Stimulated activated effector memory CD8-positive, alpha-beta T cell treated with anti-CD3 and anti-CD28 coated beads, Interleukin-12 subunit alpha, Interleukin-12 subunit beta, amount 100 ng/mL, for 72 hours (primary cell): ENCODE results near the gene GYPB.
"Not testable (repeated sequence)": the region's sequence is repeated elsewhere in the genome, so short reads cannot be mapped to it uniquely, and the experiment has no call there.

Source experiments
- ATAC-seq: fragments of 150-1000 bp; cut with Tn5 transposase; 2 replicates; pipeline ENCODE4 v1.10.0; 2021
- DNase-seq, 2 donors: peaks; one replicate each; pipeline ENCODE4 v3.0.0; 2021 to 2022; ENCODE audit warnings: low spot score in 2 of 2
- H3K27ac Mint-ChIP-seq: one replicate; pipeline ENCODE4 v1.8.0; 2022; ENCODE audit warnings: mild to moderate bottlenecking, mixed read lengths
- H3K36me3 Mint-ChIP-seq: one replicate; pipeline ENCODE4 v1.8.0; 2022; ENCODE audit warnings: mild to moderate bottlenecking, mixed read lengths
- H3K4me1 Mint-ChIP-seq: one replicate; pipeline ENCODE4 v1.8.0; 2022; ENCODE audit warnings: mixed read lengths
- H3K4me3 Mint-ChIP-seq: one replicate; pipeline ENCODE4 v1.8.0; 2022; ENCODE audit warnings: mild to moderate bottlenecking, mixed read lengths
- H3K9me3 Mint-ChIP-seq: one replicate; pipeline ENCODE4 v1.8.0; 2022; ENCODE audit warnings: mixed read lengths

The GYPB gene

DNA sequence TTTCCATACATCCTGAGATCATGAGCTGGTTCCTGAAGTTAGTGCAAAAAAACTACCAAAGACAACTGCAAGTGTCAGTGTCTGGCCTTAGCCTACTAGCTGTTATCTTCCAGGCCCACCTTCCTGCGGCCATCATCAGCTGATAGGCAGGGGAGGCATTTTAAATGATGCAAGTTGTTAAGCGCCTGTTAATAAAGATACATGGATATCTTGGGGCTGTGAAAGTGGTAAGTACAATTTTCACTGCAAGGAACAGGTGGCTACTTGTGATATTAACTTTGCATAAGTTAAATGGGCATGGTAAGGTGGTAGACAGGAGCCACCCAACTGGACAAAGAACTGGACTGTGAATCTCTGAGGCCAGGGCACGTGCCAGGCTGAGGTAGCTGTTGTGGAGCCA, at the start of gene GYPB:
TSS of gene GYPB (minus strand) at position 104 of the 400 bp plus-strand sequence. CDS start at position 11, 93 bp downstream.
- H3K9me3 Mint-ChIP-seq, H3K27ac Mint-ChIP-seq, H3K4me3 Mint-ChIP-seq, H3K36me3 Mint-ChIP-seq, DNase-seq, H3K4me1 Mint-ChIP-seq, ATAC-seq: not testable (repeated sequence)

DNA sequence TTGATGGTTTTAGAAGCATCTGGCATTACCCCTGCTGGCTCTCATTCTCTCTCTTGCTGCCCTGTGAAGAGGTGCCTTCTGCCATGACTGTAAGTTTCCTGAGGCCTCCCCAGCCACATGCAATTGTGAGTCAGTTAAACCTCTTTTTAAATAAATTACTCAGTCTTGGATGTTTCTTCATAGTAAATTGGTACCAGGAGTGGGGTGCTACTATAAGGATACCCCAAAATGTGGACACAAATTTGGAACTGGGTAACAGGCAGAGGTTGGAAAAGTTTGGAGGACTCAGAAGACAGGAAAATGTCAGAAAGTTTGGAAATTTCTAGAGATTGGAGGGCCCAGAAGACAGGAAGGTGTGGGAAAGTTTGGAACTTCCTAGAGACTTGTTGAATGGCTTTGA, 42.4 kb upstream of the GYPB start:
- H3K9me3 Mint-ChIP-seq, result peaks cover 11% of the 10 kb centered on the region

DNA sequence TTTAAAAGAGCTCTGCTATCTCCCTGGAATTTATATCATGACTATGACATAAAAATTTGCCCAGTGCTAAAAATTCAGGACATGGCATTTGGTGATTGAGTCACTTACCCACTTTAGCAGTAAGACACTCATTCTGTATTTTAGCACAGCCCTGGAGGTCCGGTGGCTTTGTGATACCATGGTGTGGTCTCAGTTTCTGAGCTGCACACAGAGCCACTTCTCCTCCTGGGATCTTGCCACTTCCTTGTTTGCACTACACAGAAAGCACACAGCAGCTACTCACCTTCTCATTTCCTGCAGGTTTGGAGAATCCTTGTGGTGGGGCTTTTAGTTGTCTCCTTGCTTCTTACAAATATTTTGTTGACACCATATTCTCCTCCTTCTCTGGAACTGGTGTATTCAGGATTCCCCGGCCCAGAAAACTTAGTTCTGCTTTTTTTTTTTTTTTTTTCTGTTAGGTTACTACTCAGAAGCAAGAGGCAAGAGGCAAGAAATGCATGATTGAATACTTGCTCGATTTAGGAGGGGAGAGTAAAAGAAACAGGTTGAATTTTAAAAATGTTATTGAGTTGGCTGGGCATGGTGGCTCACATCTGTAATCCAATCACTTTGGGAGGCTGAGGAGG, 41.2 kb upstream of the GYPB start:
- not testable (repeated sequence) for H3K4me1 Mint-ChIP-seq, H3K36me3 Mint-ChIP-seq, H3K4me3 Mint-ChIP-seq, ATAC-seq, H3K27ac Mint-ChIP-seq, DNase-seq
- peaks cover 11% of the 10 kb centered on the region for H3K9me3 Mint-ChIP-seq

More for the DNA sequence above, 42.4 kb upstream of the GYPB start:
- H3K4me1 Mint-ChIP-seq, ATAC-seq, DNase-seq, H3K36me3 Mint-ChIP-seq, H3K4me3 Mint-ChIP-seq, H3K27ac Mint-ChIP-seq: not testable (repeated sequence)

DNA sequence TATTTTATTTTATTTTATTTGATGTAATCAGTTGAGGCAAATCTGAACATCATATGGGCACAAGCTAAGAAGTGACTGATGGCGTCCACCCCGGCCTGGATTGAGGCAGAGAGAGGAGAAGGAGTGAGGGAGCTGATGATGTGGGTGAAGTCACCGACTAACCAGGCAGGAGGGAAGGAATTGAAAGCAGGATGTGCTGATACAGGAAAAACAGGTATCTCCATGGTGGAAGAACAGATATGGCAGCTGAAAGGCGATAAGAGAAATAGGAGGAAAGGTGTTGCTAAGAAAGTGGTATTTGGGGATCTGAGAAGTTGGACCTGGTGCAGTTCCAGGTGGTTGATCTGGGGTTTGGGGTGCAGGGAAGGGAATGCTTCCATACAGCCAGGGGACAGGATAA, 37.6 kb upstream of the GYPB start:
- ATAC-seq (no peak), DNase-seq (no peak)
- Mint-ChIP-seq H3K4me1 (no peaks in the 10 kb centered on the region), H3K36me3 (no peaks in the 10 kb centered on the region), H3K9me3 (peaks cover 9% of the 10 kb centered on the region), H3K4me3 (no peak overlapping the region), H3K27ac (no peak overlapping the region)

DNA sequence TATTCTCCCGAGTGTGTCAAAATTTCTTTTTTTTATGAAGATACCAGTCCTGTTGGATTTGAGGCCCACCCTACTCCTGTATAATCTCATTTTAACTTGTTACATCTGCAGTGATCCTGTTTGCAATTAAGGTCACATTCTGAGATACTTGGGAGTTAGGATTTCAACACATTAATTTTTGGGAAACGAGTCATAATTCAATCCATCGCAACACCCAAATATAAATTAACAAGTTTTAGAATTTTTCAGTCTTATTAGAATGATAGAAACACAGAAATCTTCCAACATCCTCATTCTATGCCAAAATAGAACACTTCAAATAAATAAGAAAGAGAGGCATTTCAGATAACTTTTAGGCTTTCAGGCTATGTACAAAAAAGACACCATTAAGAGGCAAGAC, 36.2 kb upstream of the GYPB start:
- not testable (repeated sequence) for H3K4me3 Mint-ChIP-seq, H3K27ac Mint-ChIP-seq, DNase-seq, ATAC-seq, H3K9me3 Mint-ChIP-seq, H3K36me3 Mint-ChIP-seq, H3K4me1 Mint-ChIP-seq

DNA sequence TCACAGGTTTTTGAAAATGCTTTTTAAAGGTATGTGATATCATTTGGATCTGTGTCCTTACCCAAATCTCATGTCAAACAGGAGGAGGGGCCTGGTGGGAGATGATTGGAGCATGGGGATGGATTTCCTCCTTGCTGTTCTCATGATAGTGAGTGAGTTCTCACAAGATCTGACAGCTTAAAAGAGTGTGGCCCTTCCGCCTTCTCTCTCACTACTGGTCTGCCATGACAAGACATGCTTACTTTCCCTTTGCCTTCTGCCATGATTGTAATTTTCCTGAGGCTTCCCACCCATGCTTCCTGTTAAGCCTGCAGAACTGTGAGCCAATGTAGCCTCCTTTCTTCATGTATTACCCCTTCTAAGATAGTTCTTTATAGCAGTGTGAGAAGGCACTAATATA, 32.3 kb upstream of the GYPB start:
- not testable (repeated sequence) for H3K9me3 Mint-ChIP-seq, ATAC-seq, H3K4me1 Mint-ChIP-seq, H3K36me3 Mint-ChIP-seq, DNase-seq, H3K4me3 Mint-ChIP-seq, H3K27ac Mint-ChIP-seq

DNA sequence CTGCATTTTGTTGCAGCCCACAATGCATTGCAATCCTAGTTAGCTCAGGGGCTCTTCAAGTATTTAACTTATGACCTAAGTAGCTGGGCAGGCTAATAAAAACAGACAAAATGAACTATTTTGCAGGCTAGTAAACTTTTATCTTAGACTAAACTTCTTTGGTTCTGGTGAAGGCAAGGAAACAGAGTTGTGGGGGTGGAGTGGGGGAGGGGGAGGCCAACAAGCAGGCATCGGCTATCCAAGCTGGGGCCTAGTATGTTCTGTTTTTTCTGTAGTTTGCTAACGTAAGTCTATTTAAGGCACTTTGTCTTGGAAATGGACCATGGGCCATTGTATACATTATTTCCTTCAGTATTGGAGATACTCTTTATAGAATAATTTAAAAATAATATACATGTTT, 31.5 kb upstream of the GYPB start:
- H3K9me3 Mint-ChIP-seq, ATAC-seq, H3K4me3 Mint-ChIP-seq, H3K36me3 Mint-ChIP-seq, H3K27ac Mint-ChIP-seq, H3K4me1 Mint-ChIP-seq, DNase-seq: not testable (repeated sequence)

DNA sequence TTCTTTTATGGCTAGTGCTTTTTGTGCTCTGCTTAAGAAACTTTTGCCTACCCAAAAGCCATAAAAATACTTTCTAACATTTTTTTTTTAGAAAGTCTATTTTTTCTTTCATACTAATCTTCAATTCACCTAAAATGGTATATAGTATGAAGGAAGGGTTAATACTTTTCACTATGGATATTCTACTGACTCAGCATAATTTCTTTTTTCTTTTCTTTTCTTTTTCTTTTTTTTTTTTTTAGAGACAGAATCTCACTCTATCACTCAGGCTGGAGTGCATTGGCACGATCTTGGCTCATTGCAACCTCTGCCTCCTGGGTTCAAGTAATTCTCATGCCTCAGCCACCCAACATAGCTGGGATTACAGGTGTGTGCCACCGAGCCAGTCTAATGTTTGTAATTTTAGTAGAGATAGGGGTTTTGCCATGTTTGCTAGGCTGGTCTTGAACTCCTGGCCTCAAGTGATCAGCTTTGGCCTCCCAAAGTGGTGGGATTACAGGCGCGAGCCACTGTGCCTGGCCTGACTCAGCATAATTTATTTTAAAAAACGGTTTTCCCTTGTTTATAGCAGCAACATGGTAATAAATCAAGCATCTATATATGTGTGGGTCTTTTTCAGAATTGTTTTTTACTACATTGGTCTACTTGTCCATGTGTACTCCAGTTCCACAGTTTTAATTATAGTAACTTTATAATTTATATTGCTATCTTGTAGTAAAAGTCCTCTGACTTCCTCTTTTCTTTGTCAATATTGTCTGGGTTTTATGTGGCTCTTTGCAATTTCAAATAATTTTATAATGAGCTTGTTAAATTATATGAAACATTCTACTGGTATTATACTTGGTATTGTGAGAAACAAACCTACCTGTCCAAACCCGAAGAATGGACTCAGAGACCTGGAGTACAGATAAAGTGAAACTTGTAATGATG, 30.6 kb upstream of the GYPB start:
- not testable (repeated sequence) for ATAC-seq, DNase-seq, H3K36me3 Mint-ChIP-seq, H3K4me3 Mint-ChIP-seq, H3K4me1 Mint-ChIP-seq, H3K9me3 Mint-ChIP-seq, H3K27ac Mint-ChIP-seq

DNA sequence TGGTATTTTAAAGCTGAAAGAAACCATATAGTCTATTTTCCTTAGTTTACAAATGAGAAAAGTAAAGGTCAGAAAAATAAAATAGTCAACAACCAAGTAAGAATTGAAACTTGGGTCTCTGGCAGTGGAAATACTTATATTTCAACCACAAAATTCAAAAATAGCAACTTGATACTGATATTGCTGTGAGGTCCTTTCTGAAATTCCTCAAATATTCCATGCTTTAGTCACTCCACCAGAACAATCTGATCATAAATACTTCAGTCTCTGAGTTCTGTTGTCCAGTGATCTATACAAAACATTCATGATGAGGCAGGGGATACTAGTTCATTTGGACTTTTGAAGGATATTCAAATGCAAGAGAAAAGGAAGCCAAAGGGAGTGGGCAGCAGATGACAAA, 25.8 kb upstream of the GYPB start:
- not testable (repeated sequence) for H3K4me3 Mint-ChIP-seq, ATAC-seq

DNA sequence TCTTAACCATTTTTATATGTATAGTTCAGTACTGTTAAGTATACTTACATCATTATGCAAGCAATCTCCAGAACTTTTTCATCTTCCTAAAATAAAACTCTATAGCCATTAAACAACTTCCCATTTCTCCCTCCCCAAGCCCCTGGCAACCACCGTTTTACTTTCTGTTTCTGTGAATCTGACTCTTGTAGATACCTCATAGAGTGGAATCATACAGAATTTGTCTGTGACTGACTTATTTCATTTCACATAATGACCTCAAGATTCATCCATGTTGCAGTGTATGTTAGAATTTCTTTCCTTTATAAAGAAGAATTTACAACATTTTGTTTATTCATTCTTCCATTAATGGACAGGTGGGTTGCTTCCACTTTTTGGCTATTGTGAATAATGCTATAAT, 13.4 kb upstream of the GYPB start:
- not testable (repeated sequence) for H3K9me3 Mint-ChIP-seq, ATAC-seq, H3K4me3 Mint-ChIP-seq, DNase-seq, H3K36me3 Mint-ChIP-seq, H3K4me1 Mint-ChIP-seq, H3K27ac Mint-ChIP-seq

More for the DNA sequence above, 25.8 kb upstream of the GYPB start:
- H3K27ac Mint-ChIP-seq, H3K4me1 Mint-ChIP-seq, H3K9me3 Mint-ChIP-seq, DNase-seq, H3K36me3 Mint-ChIP-seq: not testable (repeated sequence)

DNA sequence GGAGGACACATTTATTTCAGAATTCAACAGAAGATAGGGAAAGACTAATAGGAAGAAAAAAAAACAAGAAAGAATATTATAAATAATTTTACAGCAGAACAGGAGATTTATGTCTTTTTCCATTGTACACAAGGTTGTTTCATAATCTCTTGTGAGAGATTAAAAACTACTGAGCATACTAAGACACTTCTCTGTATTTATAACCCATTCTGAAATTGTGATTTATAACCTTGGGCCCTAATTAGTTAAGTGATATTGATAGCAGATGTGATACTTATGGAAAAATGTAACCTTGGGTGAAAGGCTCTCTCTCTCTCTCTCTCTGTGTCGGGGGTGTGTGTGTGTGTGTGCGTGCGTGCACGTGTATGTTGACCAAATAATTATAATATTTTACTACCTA, 12.7 kb upstream of the GYPB start:
- H3K4me3 Mint-ChIP-seq, H3K36me3 Mint-ChIP-seq, H3K27ac Mint-ChIP-seq, H3K9me3 Mint-ChIP-seq, DNase-seq, ATAC-seq, H3K4me1 Mint-ChIP-seq: not testable (repeated sequence)

DNA sequence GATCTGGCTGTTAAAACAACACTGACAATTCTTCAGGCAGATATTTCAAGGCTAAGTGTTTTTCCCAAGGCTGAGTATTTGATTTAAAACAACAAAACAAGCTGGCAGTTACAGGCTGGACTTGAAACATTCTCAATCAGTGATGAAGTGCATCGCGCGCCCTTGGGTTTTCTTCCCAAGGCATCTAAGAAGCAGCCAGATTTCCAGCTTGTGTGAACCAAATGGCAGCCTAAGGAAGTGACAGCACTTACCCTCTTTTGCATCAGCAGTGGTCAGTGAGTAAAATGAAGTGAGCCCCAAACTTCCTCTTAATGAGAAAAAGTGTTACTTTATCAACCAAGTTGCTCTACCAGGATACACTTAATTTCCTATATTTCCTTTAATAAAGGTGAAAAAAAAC, 12.2 kb upstream of the GYPB start:
- not testable (repeated sequence) for H3K27ac Mint-ChIP-seq, H3K4me3 Mint-ChIP-seq, DNase-seq, ATAC-seq, H3K4me1 Mint-ChIP-seq, H3K36me3 Mint-ChIP-seq, H3K9me3 Mint-ChIP-seq

DNA sequence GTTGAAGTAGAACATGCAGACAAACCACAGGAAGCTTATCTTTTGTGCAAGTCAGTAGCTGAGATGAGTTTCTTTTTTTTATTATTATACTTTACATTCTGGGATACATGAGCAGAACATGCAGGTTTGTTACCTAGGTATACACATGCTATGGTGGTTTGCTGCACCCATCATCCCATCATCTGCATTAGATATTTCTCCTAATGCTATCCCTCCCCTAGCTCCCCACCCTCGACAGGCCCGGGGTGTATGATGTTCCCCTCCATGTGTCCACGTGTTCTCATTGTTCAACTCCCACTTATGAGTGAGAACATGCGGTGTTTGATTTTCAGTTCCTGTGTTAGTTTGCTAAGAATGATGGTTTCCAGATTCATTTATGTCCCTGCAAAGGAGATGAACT, 11.5 kb upstream of the GYPB start:
- DNase-seq, H3K4me3 Mint-ChIP-seq, H3K36me3 Mint-ChIP-seq, H3K4me1 Mint-ChIP-seq, ATAC-seq, H3K9me3 Mint-ChIP-seq, H3K27ac Mint-ChIP-seq: not testable (repeated sequence)

DNA sequence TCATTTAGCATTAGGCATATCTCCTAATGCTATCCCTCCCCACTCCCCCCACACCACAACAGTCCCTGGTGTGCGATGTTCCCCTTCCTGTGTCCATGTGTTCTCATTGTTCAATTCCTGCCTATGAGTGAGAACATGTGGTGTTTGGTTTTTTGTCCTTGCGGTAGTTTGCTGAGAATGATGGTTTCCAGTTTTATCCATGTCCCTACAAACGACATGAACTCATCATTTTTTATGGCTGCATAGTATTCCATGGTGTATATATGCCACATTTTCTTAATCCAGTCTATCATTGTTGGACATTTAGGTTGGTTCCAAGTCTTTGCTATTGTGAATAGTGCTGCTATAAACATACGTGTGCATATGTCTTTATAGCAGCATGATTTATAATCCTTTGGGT, 7.5 kb upstream of the GYPB start:
- H3K4me3 Mint-ChIP-seq, ATAC-seq, H3K9me3 Mint-ChIP-seq, DNase-seq, H3K36me3 Mint-ChIP-seq, H3K27ac Mint-ChIP-seq, H3K4me1 Mint-ChIP-seq: not testable (repeated sequence)

DNA sequence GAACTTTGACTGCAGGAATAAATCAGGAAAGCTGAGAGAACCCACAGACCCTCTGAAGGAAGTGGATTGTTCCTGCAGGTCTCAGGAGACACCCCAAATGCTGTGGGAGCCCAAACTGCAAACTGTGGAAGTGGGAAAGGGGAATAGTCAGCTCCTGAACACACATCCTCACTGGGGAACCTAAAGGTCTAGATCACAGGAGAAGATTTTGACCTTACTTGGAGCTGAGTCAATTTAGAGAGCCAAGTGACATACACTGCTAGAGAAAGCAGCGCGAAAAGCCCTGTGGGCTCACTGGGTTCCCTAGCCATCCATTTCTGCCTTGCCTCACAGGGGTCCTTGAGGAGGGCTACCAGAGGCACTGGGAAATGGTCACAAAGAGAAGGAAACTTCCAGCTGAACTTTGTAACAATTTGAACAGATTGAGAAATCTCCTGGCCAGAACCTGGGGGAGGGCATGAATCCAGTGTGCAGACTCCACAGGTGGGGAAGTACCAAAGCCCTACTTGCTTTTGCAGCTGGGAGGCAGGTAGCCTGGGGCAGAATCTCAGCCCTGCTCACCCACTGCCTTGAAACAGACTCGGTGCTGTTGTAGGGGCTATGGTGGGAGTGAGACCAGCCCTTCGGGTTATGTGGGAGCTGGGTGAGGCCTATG, 5.3 kb upstream of the GYPB start:
- DNase-seq, H3K36me3 Mint-ChIP-seq, H3K4me3 Mint-ChIP-seq, H3K4me1 Mint-ChIP-seq, ATAC-seq, H3K27ac Mint-ChIP-seq, H3K9me3 Mint-ChIP-seq: not testable (repeated sequence)
